ENCODE measurements around the gene SYTL5.
"Not testable (repeated sequence)": the region's sequence is repeated elsewhere in the genome, so short reads cannot be mapped to it uniquely, and the experiment has no call there.

The SYTL5 gene

DNA sequence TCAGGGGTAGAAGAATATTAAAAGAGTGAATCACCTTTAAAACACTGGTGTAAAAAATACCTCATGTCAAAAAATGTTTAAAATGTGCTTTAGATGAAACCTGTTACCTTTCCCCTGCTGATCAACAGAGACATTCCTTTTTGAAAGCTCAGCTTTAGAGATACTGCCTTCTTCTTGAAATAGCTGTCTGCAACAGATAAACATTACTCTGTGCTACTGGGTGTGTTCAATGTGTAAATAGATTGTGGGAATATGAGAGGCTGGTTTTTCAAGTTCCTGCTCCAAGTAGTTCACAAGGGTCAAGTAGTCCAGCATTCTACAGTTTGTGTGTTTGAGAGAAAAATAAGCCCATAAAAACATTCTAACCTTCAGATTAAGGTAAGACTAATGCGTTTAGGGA is at the start of gene SYTL5:
SYTL5 (plus strand) TSS at position 263 of the 400 bp plus-strand sequence. CDS start 27,337 bp downstream, outside the sequence.
- no peak for DNase-seq (ENCODE audit: low read depth)

DNA sequence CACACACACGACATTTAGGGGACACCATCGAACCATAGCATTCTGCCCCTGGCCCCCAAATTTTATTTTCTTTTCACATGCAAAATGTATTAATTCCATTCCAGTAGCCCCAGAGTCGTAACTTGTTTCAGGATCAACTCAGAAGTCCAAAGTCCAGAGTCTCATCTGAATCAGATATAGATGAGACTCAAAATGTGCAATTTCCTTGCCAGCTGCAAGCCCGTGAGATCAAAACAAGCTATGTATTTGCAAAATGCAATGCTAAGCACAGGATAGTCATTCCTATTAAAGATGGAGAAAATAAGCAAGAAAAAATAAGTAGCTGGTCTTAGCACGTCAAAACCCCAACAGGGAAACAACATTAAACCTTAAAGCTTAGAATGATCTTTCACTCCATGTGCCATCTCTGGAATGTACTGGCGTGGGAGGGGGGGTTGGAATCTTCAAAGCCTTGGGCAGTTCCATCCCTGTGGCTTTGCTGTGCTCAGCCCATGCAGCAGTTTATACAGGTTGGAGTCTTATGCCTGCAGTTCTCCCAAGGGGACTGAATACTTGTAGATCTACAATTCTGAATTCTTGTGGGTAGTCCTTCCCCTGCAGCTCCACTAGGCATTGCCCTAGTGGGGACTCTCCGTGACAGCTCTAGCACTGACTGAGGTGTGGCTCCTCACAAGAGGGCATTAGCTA is 47.7 kb upstream of the SYTL5 start:
- DNase-seq (ENCODE audit: low read depth), result no peak

DNA sequence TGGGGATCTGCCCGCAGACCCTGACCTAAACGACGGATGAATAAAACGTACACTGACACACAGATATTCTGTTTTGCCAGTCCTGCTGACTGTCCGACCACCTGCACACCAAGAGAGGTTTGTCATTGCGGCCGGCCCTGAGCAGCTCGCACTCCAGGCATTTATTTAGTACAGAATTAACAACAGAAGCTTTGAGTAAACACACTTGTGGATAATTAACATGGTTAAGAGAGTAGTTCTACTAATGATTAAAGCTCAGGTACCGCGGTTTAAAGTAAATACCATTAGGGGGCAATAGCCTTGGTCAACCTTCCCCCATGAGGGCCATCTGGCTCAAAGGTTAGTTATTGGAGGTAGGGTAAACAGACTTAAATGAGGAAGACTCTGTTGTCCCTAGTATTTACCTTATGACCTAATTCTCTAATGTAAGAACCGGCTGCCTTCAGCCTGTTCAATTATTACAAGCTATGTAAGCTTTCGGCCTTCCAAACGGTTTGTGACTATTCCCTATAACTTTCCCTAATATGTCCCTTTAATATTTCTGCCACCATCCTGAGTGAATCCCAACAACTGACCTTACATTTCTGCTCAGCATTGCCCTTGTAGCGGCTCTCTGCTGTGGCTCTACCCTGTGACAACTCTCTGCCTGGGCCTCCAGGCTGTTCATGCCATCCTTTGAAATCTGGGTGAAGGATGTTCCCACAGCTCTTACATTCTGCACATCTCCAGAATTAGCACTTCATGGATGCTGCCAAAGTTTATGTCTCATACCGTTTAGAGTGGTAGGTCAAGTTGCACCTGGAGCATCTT is 46.9 kb upstream of the SYTL5 start:
- DNase-seq (ENCODE audit: low read depth), result no peak

- no peak for DNase-seq (ENCODE audit: low read depth)
Observed at GRCh38 chrX:37961118-37961517, 45.2 kb upstream of the SYTL5 start.

GRCh38 chrX:37967714-37968113 is 38.6 kb upstream of the SYTL5 start:
- DNase-seq (ENCODE audit: low read depth), result no peak

- no peak for DNase-seq (ENCODE audit: low read depth)
Observed at GRCh38 chrX:37975421-37975820, 30.9 kb upstream of the SYTL5 start.

- DNase-seq (ENCODE audit: low read depth), result no peak
Observed at GRCh38 chrX:37976153-37976552, 30.2 kb upstream of the SYTL5 start.

GRCh38 chrX:37984880-37985279 is 21.5 kb upstream of the SYTL5 start:
- DNase-seq (ENCODE audit: low read depth), result no peak

- DNase-seq (ENCODE audit: low read depth), result no peak
Observed at GRCh38 chrX:37986893-37987292, 19.5 kb upstream of the SYTL5 start.

- DNase-seq (ENCODE audit: low read depth), result no peak
Observed at GRCh38 chrX:37989304-37989703, 17.0 kb upstream of the SYTL5 start.

GRCh38 chrX:37991303-37991702 is 15.1 kb upstream of the SYTL5 start:
- DNase-seq (ENCODE audit: low read depth), result not testable (repeated sequence)

DNA sequence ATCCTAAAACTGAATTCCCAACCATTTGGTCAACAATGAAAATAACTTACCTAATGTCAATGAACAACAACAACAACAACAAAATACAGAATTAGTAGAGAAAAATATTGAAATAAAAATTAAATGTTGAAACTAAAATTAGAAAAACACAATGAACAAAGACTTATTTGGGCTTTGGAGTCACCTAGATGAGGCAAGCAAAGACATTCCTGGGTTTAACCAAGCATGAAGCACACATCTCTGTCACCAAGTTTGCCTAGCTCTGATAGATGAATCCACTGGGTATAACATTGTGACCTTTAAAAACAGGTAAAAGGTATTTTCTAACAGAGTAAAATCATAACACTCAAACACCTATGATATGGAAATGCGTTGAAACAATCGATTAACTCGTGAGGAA is 13.2 kb upstream of the SYTL5 start:
- no peak for DNase-seq (ENCODE audit: low read depth)

DNA sequence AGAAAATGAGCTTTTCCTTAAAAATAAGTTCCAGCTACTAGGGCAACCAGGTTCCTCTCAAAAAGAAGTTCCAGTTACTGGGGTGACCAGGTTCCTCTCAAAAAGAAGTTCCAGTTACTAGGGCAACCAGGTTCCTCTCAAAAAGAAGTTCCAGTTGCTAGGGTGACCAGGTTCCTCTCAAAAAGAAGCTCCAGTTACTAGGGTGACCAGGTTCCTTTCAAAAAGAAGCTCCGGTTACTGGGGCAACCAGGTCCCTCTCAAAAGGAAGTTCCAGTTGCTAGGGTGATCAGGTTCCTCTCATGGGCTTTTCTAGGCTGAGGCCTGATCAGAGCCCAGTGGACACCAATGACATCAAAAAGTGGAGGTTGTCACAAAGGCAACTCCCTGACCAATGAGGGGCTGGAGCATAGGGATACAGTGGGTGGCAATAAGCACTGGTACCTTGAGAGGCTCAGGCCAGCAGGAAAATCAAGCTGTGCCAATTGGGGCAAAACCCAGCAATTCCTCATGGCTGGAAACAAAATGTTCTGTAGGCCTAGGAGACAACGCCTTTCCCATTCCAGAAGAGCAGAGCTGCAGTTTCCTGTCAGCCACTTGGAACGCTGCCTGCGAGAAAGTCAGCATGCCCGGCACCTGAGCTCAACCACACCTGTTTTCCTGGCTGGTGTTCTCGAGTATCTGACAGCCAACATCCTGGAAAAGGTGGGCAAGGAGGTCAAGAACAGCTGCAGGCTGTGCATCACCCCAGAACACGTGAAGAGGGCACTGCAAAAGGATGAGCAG is 12.3 kb upstream of the SYTL5 start:
- no peak for DNase-seq (ENCODE audit: low read depth)

DNA sequence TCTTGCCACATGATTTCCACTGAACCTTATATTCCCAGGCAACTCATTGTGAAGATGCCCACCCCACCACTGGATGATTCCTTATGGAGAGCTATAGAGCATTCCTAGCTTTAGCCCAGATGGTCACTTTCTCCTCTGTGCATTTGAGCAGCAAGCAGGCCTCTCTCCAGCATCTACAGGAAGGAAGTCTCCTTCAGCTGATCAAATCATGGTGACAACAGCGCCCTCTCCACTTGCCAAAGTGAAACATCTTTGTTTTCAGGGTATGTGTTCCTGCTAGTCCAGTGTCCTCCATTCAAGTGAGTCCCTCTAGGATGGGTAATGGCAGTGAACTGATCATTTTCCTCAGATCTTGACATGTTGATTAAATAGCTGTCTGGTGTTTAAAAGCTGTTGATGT is 10.9 kb upstream of the SYTL5 start:
- DNase-seq (ENCODE audit: low read depth), result no peak

DNA sequence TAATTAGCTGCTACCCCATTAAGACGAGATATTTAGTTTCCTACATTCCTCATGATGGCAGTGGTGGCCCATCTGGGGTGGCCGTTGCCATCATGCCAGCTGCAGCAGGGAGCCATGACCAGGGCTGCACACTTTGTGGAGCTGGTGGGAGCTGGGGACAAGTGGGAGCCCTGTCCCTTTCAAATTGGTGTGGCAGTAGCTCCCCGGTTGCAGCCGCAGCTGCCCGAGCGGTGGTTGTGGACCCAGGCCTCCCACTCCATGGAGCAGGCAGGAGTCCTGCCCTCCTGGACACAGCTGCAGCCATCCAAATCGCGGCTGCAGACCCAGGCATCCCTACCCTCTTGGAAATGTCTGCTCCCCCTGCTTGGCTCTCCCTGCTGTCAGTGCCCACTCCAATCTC is 9.3 kb upstream of the SYTL5 start:
- no peak for DNase-seq (ENCODE audit: low read depth)

DNA sequence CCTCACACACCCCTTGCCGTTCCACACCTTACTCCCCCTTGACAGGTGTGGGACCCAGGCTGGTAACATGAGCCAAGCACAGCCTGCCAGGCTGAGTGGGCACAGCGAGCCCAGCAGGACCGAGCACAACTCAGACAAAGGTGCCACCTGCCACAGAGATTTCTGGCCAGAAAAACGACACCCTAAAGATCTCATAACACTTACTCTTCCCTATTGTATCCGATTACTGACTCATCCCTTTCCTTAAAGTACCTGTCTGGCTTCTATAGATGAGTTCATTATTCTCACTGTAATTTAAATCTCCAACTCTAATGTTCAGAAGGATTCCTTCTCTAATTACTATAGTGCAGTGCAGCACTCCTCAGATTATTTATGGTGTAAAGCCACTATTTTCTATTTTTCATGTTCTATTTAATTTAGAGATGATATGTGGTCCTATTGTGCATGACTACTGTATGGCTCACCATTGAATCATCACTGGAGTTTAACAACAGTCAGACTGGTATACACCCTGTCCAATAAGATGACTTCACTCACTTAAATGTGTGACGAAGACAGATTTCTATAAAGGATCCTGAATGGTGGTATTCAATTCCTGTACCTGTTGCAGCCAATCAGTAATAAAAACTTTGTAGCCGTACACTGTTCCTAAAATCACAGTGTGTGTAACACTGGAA is 7.6 kb upstream of the SYTL5 start:
- no peak for DNase-seq (ENCODE audit: low read depth)

DNA sequence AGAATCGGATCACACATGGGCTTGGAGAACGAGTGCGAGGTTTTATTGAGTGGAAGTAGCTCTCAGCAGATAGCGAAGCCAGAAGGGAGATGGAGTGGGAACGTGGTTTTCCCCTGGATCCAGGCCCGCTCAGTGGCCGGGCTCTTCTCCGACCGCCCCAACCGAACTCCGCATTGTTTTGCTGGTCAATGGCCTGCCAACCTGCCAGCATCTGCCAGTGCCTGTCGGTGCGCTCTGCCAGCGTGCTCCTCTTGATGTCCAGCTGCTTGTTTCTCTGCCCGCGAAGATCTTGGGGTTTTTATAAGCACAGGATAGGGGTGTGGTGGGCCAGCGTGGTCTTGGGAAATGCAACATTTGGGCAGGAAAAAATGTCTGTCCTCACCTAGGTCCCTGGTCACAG is 5.6 kb upstream of the SYTL5 start:
- no peak for DNase-seq (ENCODE audit: low read depth)

GRCh38 chrX:38004046-38004445 is 2.3 kb upstream of the SYTL5 start:
- no peak for DNase-seq (ENCODE audit: low read depth)

DNA sequence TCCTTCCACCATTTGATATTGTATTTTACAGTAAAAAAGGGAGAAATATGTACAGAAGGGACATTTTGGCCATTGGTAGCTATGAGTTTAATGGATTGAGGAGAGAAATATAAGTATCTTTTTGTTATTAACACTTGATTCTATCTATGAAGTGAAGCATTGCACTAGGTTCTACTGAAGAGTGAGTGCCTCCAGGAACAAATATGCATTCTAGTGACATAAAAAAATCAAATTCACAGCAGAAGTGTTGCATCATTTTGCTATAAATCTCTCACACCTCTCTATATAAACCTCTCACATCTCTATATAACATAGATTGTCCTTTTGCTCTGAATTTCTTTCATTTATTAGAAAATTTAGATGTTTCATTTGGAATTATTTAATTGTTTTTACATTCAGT is 425 bp downstream of the SYTL5 start:
- DNase-seq (ENCODE audit: low read depth), result no peak

- no peak for DNase-seq (ENCODE audit: low read depth)
Observed at GRCh38 chrX:38008658-38009057, 2.3 kb downstream of the SYTL5 start.

GRCh38 chrX:38009641-38010040 is 3.3 kb downstream of the SYTL5 start:
- no peak for DNase-seq (ENCODE audit: low read depth)

- DNase-seq (ENCODE audit: low read depth), result no peak
Observed at GRCh38 chrX:38018766-38019425, 12.5 kb downstream of the SYTL5 start.
